ENCODE data around the gene LDLRAD2. TPM values are rescaled to one million over a fixed set of nuclear protein-coding genes. Genes with fewer than 3 reads are reported as not detected.

The LDLRAD2 gene
- total and polyA plus RNA-seq, 2 of the 4 experiments (the other 2 are of a cell fraction) = 0.05 TPM; not detected in 1

DNA sequence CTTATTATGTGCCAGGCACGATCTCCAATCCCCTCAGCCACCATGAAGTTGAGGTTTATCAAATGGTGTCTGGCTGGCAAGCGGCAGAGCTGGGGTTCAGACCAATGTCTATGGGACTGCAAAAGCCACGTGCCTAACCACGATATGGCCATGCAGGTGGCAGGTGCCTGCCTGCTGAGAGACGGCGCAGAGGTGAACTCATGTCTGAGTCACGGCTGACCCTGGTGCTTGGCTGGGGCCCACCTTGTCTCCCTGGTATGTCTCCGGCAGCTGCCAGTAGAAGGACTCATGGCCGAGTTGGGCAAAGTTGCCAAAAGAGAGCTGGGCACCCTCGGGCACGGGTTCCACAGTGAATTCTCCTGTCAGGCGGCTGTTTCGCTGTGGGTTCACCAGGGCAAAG is 59.9 kb downstream of the LDLRAD2 start:
- no TSS peak for BruUV-seq (replicated peaks)
- H3K18ac ChIP-seq (ENCODE audit: low read depth, low read length) = no peak overlapping the region
- H3K23ac ChIP-seq (ENCODE audit: low read depth, low read length) = no peak overlapping the region
- no peak overlapping the region for H3K27ac ChIP-seq (ENCODE audit: insufficient read depth, low read length)
- intact Hi-C loops (cut with micrococcal nuclease) = no loop called here
- H3K4ac ChIP-seq (ENCODE audit: low read depth, low read length) = no peak overlapping the region
- H2BK15ac ChIP-seq (ENCODE audit: low read depth, low read length) = no peak overlapping the region
- H2AK5ac ChIP-seq (ENCODE audit: low read depth, low read length) = no peak overlapping the region
- no peaks in the 10 kb centered on the region for H3K27me3 ChIP-seq (ENCODE audit: control insufficient read depth, insufficient read depth, low read length)
- no peak overlapping the region for H2AFZ ChIP-seq (replicated peaks; ENCODE audit: low read length, poor library complexity)
- no peaks in the 10 kb centered on the region for H3K9me3 ChIP-seq (ENCODE audit: control insufficient read depth, insufficient read depth, low read length)
- no peak overlapping the region for H3K14ac ChIP-seq (replicated peaks; ENCODE audit: low read depth, low read length)
- no peak overlapping the region for H2BK120ac ChIP-seq (ENCODE audit: low read depth, low read length)
- H3K4me1 ChIP-seq (ENCODE audit: control insufficient read depth, insufficient read depth, low read length) = peaks cover 11% of the 10 kb centered on the region
- dilution Hi-C loops (cut with HindIII; ENCODE audit: low sequenced_read_pairs, unreplicated experiment) = no loop called here
- H3K4me2 ChIP-seq (ENCODE audit: low read depth, low read length) = no peak overlapping the region
- H4K5ac ChIP-seq (ENCODE audit: low read depth, low read length) = no peak overlapping the region
- H4K91ac ChIP-seq (ENCODE audit: insufficient read depth, low read depth, low read length) = no peak overlapping the region
- in situ Hi-C loops (cut with MboI; ENCODE audit: low sequenced_read_pairs) = no loop called here
- 95% methylated on average over 13 of the region's 13 CpGs; no CpG with 5 or more reads in 1 of the 2 experiments for WGBS, 2 experiments (ENCODE audit: extremely low coverage in 2 of 2, insufficient read length in 1 of 2)
- H2AK9ac ChIP-seq (replicated peaks; ENCODE audit: low read depth, low read length, poor library complexity) = no peak overlapping the region
- H3K4me3 ChIP-seq (ENCODE audit: insufficient read depth, low read depth, low read length) = no peak overlapping the region
- no peak overlapping the region for H2BK20ac ChIP-seq (ENCODE audit: low read depth, low read length)
- no peak overlapping the region for H4K8ac ChIP-seq (ENCODE audit: low read depth in 2 of 2, low read length in 2 of 2)
- POLR2A ChIA-PET (ENCODE audit: unreplicated experiment) = no interaction called here
- no peak for TF ChIP-seq MAFK (IDR thresholded peaks at IDR 0.05; ENCODE audit: low read depth, low read length)
- TF ChIP-seq, protein P1, sequence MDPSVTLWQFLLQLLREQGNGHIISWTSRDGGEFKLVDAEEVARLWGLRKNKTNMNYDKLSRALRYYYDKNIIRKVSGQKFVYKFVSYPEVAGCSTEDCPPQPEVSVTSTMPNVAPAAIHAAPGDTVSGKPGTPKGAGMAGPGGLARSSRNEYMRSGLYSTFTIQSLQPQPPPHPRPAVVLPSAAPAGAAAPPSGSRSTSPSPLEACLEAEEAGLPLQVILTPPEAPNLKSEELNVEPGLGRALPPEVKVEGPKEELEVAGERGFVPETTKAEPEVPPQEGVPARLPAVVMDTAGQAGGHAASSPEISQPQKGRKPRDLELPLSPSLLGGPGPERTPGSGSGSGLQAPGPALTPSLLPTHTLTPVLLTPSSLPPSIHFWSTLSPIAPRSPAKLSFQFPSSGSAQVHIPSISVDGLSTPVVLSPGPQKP (IDR thresholded peaks at IDR 0.05; ENCODE audit: borderline replicate concordance, low read depth, low read length) = no peak
- no peak for TF ChIP-seq CTCF (conservative IDR thresholded peaks at IDR 0.05; ENCODE audit: low read depth, low read length)
- no peak for TF ChIP-seq MXI1 (IDR thresholded peaks at IDR 0.05; ENCODE audit: borderline replicate concordance, low read depth, low read length)
- TF ChIP-seq BHLHE40 (IDR thresholded peaks at IDR 0.05; ENCODE audit: low read depth, low read length) = no peak
- CTCF ChIA-PET = no interaction called here
- H3K36me3 ChIP-seq (ENCODE audit: control insufficient read depth, insufficient read depth, low read length) = peaks cover 64% of the 10 kb centered on the region
- H3K56ac ChIP-seq (ENCODE audit: extremely low read depth, insufficient read depth, low read length) = no peak overlapping the region
- ATAC-seq (ENCODE audit: low read depth) (no peak), DNase-seq (no peak)
- H3K9me1 ChIP-seq (ENCODE audit: insufficient read depth, low read length) = peaks cover 20% of the 10 kb centered on the region
- peaks cover 15% of the 10 kb centered on the region for H4K20me1 ChIP-seq (ENCODE audit: insufficient read depth, low read length)
- peaks cover 4 to 27% of the 10 kb centered on the region in 2 experiments for H3K79me1 ChIP-seq (ENCODE audit: low read depth in 1 of 2, low read length in 2 of 2)
- no peak overlapping the region for H2BK5ac ChIP-seq (ENCODE audit: low read depth, low read length, poor library complexity, severe bottlenecking)
- H3K9ac ChIP-seq (ENCODE audit: low read depth, low read length) = no peak overlapping the region

Measured in IMR-90 (cell line).